ENCODE measurements around the gene BICRA.
"Not testable (repeated sequence)": the region's sequence is repeated elsewhere in the genome, so short reads cannot be mapped to it uniquely, and the experiment has no call there.

The BICRA gene

DNA sequence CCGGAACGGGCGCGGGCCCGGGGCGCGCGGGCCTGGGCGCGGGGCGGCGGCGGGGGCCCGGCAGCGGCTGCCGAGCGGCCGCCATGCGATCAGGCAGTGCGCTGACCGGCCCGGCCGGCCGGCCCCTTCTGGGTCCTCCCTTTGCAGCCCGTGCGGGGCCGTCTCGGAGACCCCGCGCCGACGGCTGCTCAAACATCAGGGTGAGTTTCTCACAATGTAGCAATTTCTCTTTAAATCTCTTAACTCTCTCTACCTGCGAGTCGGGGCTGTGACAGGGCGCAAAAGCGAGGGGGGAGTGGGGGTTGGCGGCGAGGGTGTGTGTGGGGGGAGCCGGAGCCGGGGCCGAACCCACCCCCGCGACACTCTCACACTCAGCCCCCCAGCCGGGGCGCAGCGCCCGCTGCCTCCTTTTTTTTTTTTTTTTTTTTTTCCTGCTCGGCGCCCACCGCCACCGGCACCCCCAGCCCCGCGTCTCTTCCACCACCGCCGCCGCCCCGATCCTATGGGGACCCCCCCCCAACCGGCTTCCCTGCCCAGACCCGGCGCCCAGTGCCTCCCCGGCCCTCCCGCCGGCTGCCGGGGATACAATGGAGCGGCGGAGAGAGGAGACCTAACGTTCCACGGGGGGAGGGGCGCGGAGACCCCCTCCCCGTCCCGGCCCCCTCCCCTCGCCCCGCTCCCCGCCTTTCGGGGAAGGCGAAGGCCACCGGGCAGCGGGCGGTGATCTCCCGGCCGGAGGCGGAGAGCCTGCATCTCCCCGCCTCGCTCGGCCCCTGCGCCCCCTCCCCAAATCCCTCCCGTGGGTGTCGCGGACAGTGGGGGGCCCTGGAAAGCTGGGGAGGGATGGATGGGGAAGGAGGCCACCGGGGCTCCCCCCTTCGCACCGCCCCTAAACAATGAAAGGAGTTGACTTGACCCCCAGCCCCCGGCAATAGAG, at the start of gene BICRA:
TSS of gene BICRA (plus strand) at position 166 of the 937 bp plus-strand sequence. CDS start 64,441 bp downstream, outside the sequence.
- DNase-seq = peak; percentile 85

GRCh38 chr19:47560999-47561398, 47.9 kb upstream of the BICRA start:
- no peak for DNase-seq

GRCh38 chr19:47561440-47562057, 47.4 kb upstream of the BICRA start:
- DNase-seq = no peak

GRCh38 chr19:47564081-47564480, 44.9 kb upstream of the BICRA start:
- DNase-seq = no peak

- no peak for DNase-seq
These were observed 39.6 kb upstream of the BICRA start for GRCh38 chr19:47569331-47569730.

DNA sequence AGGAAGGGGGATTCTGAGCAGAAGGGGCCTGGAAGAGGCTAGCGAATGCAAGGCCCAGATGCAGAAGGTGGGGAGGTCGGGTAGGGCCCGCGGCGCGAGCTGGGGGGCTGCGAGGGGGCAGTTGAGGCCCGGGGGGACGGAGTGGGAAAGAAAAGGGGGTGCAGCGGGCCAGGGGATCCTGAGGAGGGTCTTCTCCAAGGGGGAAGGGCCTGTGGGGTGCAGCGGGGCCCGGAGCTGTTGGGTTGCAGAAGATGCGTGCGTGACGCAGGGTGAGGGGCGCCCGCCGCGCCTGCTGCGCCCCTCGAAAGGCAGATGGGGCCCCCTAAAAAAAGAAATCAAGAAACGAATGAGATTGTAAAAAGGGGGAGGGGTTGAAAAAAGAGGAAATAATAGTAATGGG, 36.3 kb upstream of the BICRA start:
- no peak for DNase-seq

DNA sequence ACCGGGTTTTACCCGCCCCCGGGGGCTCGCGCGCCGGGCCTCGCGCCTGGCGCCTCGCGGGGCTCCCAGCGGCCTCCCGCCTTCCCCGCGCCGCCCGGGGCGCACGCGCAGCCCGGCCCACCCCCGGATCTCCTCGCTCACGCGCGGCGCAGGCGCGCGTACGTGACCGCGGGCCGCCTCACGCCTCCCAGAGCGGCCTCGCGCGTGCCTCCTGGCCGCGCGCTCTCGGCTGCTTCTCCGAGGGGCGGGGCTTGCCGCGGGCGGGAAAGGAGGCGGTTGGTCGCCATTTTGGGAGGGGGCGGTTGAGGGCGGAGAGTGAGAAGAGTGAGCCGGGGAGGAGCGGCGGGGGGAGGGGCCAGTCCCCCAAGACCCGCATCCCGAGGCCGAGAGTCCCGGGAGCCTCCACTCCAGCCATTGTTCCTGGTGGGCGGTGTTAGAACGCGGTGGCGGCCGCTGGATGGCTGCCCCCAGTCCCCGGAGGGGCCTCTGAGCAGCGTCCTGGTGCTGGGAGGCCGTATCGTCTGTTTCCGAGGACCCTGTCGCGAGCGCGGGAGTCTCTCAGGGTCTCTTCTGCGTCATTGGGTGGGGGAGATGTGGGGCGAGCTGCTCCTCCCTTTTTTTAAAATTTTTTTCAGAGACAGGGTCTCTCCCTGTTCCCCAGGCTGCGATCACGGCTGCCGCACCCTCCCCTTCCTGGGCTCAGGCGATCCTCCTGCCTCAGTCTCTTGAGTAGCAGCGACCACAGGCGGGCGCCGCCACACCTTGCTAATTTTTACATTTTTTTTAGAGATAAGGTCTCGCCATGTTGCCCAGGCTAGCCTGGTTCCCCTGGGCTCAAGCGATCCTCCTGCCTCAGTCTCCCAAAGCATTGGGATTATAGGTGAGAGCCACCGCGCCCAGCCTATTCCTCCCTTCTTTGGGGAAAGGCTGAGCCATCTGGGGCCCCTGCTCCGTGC, 35.6 kb upstream of the BICRA start, which contains the start of gene ZNF541:
TSS of gene ZNF541 (minus strand) at position 78 of the 956 bp plus-strand sequence. CDS start 17,292 bp downstream, outside the sequence.
- peak; percentile 91 for DNase-seq

DNA sequence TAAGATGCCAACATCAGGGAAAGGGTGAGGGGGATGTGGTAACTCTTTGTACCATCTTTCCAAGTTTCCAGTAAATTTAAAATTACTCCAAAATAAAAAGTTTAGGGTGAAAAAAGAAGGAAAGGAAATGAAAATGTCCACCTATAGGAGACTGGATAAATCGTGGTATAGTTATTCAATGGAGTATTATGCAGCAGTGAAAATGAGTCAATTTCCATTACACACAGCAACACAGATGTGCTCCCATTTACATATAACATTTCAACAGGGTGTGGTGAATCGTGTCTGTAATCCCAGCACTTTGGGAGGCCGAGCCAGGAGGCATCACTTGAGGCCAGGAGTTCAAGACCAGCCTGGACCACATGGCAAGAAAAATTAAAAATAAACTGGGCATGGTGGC, 28.5 kb upstream of the BICRA start:
- DNase-seq = no peak

DNA sequence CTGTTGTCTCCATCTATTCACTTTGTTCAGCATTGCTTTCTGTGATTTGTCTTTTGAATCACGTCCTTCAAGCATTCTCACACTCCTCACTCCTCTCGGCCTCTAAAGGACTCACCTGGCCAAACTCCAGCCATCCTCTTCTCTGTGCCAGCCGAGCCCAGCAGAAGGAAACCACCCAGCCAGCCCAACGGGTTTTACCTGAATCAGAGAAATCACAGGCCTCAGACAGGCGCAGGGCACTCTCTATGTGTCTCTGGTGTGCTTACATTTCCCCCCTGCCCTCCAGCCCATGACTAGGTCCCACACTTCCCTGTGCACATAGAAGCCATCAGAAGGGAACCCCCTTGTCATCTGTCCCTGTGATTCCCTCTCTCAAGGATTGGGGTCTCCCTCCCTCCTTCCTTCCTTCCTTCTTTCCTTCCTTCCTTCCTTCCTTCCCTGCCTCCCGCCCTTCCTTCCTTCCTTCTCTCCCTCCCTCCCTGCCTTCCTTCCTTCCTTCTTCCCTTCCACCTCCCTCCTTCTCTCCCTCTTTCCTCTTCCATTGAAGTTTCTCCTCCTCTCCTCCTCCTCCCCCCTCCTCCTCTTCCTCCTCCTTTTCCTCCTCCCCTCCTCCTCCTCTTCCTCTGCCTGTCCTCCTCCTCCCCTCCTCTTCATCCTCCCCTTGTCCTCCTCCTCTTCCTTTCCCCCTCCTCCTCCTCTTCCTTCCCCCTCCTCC, 27.2 kb upstream of the BICRA start:
- no peak for DNase-seq

DNA sequence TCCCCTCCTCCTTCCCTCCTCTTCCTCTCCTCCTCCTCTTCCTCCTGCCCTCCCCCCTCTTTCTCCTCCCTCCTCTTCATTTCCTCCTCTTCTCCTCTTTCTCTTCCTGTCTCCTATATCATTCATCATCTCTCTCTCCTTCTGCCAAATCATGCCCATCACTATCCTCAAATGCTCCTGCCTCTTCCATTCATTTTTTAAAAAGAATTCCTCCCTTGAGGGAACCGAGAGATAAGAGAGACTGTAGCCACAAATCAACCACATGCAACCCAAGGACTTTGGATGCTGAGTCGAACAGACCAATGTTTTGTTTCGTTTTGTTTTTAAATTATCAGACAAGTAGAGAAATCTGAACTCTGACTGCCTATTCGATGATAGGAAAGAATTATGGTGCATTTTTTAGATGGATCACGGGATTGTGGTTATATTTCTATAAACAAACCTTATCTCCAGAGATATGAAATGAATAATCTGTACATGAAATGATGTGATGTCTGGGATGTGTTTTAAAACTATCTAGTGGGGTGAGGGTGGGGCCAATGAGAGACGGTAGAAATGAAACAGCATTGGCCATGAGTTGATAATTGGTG, 26.5 kb upstream of the BICRA start:
- DNase-seq = no peak

DNA sequence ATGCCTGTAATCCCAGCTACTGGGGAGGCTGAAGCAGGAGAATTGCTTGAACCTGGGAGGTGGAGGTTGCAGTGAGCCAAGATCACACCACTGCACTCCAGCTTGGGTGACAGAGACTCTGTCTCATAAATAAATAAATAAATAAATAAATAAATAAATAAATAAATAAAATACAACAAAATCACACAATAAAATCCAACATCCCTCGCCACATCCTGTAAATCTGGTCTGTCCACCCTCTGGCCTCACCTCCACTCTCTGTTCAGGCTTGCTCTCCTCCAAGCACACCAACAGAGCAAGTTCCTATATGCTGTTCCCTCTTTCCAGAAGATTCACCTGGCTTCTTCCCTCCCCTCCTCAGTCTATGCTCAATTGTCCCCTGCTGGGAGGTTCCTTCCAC, 25.8 kb upstream of the BICRA start:
- DNase-seq = not testable (repeated sequence)

GRCh38 chr19:47587295-47587694, 21.6 kb upstream of the BICRA start:
- no peak for DNase-seq

DNA sequence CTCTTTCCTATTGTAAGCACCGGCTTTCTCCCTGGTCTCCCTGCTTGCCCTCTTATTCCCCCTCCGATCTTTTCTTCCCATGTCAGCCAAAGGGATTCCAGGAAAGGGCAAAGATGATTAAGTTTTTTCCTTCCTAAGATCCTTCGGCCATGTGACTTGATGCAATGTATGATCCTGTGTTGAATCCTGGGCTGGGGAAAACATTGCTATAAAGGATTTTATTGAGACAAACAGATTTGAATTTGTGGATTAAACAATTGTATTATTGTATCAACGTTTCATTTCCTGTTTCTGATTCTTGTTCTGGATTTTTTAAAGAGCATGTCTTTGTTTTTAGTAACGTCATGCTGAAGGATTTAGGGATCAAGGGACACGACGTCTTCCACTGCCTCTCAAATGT, 19.1 kb upstream of the BICRA start:
- DNase-seq = no peak

DNA sequence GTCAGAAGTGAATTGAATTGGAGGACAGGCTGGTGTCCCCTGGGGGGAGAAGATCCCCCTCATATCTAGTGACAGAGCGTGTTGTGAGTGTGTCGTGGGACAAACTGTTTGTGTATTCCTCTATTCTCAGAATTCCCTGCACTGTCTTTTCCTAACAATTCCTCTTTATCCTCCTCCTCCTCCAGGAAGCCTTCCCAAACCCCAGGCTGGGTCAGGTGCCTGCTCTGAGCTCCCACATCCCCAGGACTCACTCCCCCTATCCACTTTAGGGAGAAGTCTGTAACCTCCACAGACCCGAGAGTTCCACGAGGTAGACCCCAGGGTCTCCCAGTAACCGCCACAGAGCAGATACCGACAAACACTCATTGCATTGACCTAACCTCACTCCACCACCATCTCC, 15.1 kb upstream of the BICRA start:
- no peak for DNase-seq

DNA sequence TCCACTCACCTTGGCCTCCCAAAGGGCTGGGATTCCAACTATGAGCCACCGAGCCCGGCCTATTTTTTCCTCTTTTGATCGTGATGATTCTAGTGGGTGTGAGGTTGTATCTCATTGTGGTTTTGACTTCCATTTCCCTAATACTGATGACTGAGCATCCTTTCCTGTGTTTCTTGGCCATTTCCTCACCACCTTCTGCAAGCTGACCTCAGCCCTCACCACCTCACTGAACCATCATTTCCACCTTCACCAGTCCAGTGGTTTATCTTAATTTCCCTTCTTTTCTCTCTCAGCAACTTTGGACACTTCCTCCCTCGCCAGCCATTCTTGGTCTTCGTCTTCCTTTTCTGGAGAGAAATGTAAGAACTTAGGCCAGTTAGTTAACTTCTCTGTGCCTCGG, 13.0 kb upstream of the BICRA start:
- DNase-seq = no peak

DNA sequence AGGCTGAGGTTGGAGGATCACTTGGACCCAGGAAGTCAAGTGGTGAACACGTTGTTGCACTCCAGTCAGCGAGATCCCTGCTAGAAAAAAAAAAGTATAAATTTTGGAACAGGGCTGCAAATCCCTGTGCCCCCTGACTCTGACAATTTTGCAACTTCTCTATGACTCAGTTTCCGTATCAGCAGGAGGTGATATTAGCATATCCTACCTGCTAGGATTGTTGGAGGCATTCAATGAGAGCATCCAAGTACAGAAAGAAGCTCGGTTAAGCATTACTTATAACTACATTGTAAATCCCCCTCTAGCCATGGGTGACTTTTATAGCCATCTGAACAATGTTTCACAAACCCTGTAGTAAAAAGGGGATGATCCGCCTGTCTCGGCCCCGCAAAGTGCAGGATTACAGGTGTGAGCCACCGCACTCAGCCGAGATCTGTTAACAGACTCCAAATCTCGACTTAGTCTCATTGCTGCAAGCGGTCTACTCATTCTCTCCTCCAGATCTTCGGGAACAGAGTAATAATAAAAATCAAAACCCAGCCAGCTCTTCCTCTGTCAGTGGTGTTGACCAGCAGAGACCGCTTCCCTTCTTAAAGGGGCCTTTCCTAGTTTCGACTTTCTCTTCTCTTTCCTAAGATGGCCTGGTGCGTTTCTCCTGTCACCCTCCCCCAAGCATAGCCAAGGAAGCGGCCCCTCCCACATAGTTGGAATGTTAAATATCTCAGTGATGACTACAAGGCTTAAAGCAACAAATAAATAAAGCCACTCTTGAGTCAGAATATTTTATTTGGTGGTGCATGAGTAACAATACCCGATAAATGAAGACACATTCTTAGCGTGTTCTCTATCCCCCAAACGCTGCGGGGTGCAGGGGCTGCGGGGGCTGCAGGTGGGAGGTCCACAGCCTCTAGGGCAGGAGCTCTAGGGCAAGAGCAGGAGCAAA, 10.3 kb upstream of the BICRA start:
- no peak for DNase-seq

GRCh38 chr19:47599671-47600245, 9.2 kb upstream of the BICRA start:
- not testable (repeated sequence) for DNase-seq

- DNase-seq = peak; percentile 100
These were observed 8.4 kb upstream of the BICRA start for GRCh38 chr19:47600246-47601179.
